ENCODE data around the gene ZFP1.

GRCh38 chr16:75138636-75139035 lies 9.7 kb upstream of the ZFP1 start:
- TF ChIP-seq CTCF (IDR thresholded peaks at IDR 0.05; ENCODE audit: poor library complexity) (no peak), EZH2phosphoT487 (IDR thresholded peaks at IDR 0.05; ENCODE audit: low read depth, severe bottlenecking, unreplicated experiment) (no peak)
